GM15510 (cell line): ENCODE results near the gene VSTM2B.

Source experiments
- POLR2A ChIP-seq: IDR thresholded peaks from 3 replicates; pipeline ENCODE4 v1.6.1; 2011; ENCODE audit warnings: borderline replicate concordance; ENCODE audit not compliant: insufficient read length; ENCODE audit errors: extremely low read depth

Gene VSTM2B

GRCh38 chr19:29549105-29550070, 23.6 kb downstream of the VSTM2B start:
- no peak for TF ChIP-seq POLR2A

- no peak for TF ChIP-seq POLR2A
Observed at GRCh38 chr19:29550896-29551295, 25.1 kb downstream of the VSTM2B start.

- no peak for TF ChIP-seq POLR2A
Observed at GRCh38 chr19:29551774-29552173, 26.0 kb downstream of the VSTM2B start.

DNA sequence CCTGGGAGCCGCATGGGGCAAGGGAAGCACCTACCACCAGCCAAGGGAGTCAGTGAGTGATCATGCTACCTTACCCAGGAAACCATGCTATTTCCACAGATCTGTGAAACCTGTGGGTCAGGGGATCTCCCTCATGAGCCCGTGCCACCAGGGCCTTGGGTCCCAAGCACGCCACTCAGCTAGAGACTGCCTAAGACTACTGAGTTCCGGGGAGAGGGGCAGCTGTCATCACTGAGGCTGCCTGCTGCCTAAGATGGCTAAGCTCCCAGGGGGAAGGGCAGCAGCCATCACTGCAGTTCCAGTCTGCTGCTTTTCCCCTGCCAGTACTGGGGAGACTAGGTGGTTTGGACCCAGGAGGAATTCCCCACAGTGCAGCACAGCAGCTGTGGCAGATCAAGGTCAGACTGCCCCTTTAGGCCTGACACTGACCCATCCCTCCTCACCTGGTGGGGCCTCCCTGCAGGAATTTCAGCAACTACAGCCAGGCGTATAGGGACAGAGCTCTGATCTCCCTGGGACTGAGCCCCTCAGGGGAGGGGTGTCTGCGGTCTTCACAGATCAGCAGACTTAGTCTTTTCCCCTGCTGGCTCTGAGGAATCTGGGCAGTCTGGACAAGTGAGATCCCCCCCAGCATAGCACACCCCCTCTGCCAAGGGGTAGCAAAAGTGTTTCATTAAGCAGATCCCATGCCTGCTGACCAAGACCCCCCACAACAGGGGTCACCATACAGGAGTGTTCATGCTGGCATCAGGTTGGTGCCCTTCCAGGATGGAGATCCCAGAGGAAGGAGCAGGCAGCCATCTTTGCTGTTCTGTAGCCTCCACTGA, 26.9 kb downstream of the VSTM2B start:
- TF ChIP-seq POLR2A: no peak

DNA sequence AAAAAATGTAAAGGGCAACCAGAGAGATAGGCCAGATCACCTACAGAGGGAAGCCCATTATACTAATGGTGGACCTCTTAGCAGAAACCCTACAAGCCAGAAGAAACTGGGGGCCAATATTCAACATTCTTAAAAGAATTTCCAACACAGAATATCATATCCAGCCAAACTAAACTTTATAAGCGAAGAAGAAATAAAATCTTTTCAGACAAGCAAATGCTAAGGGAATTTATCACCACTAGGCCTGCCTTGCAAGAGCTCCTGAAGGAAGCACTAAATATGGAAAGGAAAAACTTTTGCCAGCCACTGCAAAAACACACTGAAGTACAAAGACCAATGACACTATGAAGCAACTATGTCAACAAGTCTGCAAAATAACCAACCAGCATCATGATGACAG, 28.4 kb downstream of the VSTM2B start:
- no peak for TF ChIP-seq POLR2A

- TF ChIP-seq POLR2A: no peak
Observed at GRCh38 chr19:29559743-29560142, 33.9 kb downstream of the VSTM2B start.

- no peak for TF ChIP-seq POLR2A
Observed at GRCh38 chr19:29560313-29561075, 34.7 kb downstream of the VSTM2B start.

GRCh38 chr19:29561601-29562000, 35.8 kb downstream of the VSTM2B start:
- TF ChIP-seq POLR2A: no peak

DNA sequence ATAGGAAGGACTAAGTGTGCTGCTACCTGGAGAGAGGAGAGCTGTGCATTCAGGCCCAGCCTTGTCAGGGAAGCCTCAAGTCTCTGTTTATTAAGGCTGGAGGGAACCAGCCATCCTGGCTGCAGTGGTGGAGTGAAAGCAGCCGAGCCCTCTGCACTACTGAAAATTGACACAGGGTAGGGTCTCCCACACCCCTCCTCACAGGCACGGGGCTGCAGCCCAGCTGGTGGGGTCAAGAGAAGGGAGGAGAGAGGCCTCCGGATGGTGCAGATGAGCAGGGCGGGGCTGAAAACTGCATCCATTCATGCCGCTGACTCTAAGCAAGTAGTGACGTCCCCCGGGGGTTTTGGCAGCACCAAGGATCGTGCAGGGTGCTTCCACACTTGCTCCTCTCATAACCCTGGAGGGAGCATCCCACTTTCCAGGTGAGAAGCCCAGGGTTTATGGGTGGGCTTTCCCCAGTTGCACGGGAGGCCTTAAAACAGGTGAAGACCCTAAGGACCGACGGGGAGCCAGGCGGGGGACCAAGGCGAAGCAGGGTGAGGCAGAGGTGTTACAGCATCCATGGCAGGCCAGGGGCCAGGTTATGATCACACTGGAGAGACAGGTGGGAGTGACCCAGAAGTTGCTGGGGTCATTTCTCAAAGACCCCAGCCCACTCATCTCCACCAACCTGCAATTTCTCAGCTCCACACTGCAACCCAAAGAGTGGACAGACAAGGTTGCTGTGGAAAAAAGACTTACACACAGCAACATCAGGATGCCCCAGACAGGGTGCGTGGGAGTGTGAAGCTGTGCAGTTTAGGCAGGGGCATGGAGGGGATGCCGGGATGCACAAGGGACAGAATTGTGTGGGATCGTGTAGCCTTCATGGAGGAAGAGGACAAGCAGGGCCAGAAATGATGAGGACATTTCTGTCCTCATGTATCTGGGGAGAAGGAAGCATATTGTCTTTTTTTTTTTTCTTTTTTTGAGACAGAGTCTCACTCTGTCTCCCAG, 36.8 kb downstream of the VSTM2B start:
- no peak for TF ChIP-seq POLR2A

GRCh38 chr19:29563486-29564101, 37.8 kb downstream of the VSTM2B start:
- no peak for TF ChIP-seq POLR2A

GRCh38 chr19:29564574-29565005, 38.8 kb downstream of the VSTM2B start:
- no peak for TF ChIP-seq POLR2A

GRCh38 chr19:29565171-29565570, 39.4 kb downstream of the VSTM2B start:
- no peak for TF ChIP-seq POLR2A

DNA sequence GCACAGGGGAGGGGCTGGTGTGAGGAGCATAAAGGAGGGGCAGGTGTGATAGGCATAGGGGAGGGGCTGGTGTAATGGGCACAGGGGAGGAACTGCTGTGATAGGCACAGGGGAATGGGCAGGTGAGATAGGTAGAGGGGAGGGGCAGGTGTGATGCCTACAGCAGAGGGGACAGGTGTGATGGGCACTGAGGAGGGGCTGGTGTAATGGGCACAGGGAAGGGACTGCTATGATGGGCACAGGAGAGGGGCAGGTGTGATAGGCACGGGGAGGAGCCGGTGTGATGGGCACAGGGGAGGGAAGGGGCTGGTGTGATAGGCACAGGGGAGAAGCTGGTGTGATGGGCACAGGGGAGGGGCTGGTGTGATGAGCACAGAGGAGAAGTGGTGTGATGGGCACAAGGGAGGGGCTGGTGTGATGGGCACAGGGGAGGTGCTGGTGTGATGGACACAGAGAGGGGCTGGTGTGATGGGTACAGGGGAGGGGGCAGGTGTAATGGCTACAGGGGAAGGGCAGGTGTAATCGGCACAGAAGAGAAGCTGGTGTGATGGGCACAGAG, 40.8 kb downstream of the VSTM2B start:
- TF ChIP-seq POLR2A: no peak

- no peak for TF ChIP-seq POLR2A
Observed at GRCh38 chr19:29567366-29567915, 41.6 kb downstream of the VSTM2B start.
